ENCODE results near the gene TNNT3. TPM values are rescaled to one million over a fixed set of nuclear protein-coding genes. Genes with fewer than 3 reads are reported as not detected.

TNNT3 gene
- total and polyA plus RNA-seq, 2 experiments from 2014 or later: 2.7 to 3.8 TPM

DNA sequence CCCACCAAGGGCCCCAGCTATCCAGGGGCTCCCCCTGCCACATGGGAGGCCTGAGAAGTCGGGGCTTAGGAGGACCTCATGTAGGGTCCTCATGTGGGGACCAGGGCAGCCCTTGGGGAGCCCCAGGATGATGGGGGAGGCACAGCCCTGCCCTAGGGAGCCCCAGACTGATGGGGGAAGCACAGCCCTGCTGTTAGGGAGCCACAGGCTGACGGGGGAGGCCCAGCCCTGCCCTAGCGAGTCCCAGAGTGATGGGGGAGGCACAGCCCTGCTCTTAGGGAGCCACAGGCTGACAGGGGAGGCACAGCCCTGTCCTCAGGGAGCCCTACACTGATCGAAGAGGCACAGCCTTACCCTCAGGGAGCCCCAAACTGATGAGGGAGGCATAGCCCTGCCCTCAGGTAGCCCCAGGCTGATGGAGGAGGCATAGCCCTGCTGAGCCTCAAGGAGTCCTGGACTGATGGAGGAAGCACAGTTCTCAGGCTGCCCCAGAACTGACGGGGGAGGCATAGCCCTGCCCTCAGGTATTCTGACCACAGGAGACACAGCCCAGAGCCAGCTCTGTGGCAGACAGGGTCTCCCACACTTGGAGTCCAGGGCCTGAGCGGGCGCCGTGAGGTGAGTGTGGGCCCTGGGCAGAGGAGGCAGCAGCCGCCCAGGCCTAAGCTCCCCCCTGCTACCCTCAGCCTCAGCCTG lies 38.6 kb upstream of the TNNT3 start:
- no peaks in the 10 kb centered on the region for H3K36me3 ChIP-seq
- no peak overlapping the region for H3K4me3 ChIP-seq
- no peaks in the 10 kb centered on the region for H3K9me3 ChIP-seq (ENCODE audit: low read depth)
- TF ChIP-seq, protein P1, sequence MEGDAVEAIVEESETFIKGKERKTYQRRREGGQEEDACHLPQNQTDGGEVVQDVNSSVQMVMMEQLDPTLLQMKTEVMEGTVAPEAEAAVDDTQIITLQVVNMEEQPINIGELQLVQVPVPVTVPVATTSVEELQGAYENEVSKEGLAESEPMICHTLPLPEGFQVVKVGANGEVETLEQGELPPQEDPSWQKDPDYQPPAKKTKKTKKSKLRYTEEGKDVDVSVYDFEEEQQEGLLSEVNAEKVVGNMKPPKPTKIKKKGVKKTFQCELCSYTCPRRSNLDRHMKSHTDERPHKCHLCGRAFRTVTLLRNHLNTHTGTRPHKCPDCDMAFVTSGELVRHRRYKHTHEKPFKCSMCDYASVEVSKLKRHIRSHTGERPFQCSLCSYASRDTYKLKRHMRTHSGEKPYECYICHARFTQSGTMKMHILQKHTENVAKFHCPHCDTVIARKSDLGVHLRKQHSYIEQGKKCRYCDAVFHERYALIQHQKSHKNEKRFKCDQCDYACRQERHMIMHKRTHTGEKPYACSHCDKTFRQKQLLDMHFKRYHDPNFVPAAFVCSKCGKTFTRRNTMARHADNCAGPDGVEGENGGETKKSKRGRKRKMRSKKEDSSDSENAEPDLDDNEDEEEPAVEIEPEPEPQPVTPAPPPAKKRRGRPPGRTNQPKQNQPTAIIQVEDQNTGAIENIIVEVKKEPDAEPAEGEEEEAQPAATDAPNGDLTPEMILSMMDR (IDR thresholded peaks at IDR 0.05; ENCODE audit: low read depth, low read length): no peak
- H3K27ac ChIP-seq: no peak overlapping the region
- H3K4me1 ChIP-seq (ENCODE audit: low read depth): no peaks in the 10 kb centered on the region
- DNase-seq (ENCODE audit: low read depth in 1 of 2, low spot score in 1 of 2): no peak
- H3K27me3 ChIP-seq: no peaks in the 10 kb centered on the region

DNA sequence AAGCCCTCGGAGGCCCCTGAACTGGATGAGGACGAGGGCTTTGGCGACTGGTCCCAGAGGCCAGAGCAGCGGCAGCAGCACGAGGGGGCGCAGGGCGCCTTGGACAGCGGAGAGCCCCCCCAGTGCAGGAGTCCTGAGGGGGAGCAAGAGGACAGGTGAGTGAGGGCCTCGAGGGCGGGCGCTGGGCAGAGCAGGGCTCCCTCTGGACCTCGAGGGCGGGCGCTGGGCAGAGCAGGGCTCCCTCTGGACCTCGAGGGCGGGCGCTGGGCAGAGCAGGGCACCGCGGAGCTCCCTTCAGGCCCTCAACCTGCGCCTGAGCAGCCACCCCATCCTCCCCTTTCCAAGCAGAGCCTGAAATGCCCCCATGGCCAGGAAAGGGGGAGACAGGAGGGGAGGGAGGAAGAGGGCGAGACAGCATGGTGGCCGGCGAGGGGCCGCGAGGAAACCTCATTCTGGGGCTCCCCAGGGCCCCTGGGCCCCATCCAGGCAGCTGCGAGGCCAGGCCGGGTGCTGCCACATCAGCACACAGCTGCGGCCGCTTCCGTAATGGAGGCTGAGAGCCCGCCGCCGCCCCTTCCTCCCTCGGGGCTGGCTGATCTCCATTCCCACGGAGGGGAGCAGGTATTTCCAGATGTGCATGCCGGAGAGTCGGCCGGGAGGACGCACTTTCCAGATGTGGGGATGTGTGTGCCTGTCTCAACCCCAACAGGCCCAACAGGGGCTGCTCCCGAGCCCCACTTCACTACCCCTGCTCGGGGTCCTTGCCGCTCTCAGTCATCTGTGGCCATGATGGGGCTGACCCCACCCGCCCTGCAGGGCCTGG lies 37.9 kb upstream of the TNNT3 start:
- TF ChIP-seq, protein P1 (IDR thresholded peaks at IDR 0.05; ENCODE audit: low read depth, low read length): no peak
- Histone ChIP-seq H3K36me3 (no peaks in the 10 kb centered on the region), H3K9me3 (ENCODE audit: low read depth) (no peaks in the 10 kb centered on the region), H3K4me1 (ENCODE audit: low read depth) (no peaks in the 10 kb centered on the region), H3K27ac (no peak overlapping the region), H3K4me3 (no peak overlapping the region), H3K27me3 (no peaks in the 10 kb centered on the region)
- DNase-seq (ENCODE audit: low read depth in 1 of 2, low spot score in 1 of 2): no peak

DNA sequence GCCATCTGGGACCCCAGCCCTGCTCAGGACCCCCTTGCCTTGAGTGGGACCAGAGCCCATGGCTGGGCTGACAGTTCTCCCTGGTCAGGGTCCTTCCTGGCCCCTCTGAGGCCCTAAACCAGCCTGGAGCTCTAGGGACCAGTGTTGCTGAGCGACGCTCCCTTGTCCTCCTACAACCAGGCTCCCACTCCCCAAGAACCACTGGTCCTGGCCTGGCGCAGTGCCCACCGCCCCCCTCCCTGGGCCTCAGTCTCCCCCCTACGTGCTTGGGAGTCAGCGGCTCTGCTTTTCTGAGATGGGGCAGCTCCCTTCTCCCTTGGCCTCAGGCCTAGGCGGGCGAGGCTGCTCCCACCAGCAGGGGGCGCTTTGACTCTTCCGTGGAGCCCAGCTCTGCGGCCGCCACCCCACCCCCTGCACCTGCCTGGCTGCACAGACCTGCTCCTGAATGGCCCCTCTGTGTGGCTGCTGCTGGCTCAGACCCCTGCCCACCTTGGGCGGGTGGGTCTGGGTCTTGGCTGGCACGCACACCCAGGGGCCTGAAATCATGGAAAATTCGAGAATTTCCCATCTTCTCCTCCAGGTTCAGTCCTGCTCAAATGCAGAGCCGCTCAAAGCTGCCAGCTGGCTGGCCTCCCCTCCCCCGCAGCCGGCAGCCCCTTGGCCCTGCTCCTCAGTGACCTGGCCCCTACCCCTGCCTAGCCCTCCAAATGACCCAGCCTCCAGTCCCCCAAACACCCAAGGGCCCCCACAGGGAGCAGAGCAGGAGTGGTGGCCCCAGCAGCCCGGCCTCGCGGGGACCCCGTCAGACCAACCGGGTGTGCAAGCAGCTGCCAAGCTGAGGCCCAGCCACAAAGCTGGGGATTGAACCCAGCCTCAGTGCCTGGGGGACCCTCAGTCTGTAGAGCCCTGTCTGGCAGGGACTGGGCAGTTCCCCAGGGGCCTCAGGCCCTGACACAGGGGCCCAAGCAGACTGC lies 37.0 kb upstream of the TNNT3 start:
- H3K27me3 ChIP-seq: no peaks in the 10 kb centered on the region
- TF ChIP-seq, protein P1 (IDR thresholded peaks at IDR 0.05; ENCODE audit: low read depth, low read length): peak; percentile 91
- no peaks in the 10 kb centered on the region for H3K9me3 ChIP-seq (ENCODE audit: low read depth)
- no peak overlapping the region for H3K4me3 ChIP-seq
- H3K4me1 ChIP-seq (ENCODE audit: low read depth): no peaks in the 10 kb centered on the region
- peak; percentile 83 to 88 for DNase-seq (ENCODE audit: low read depth in 1 of 2, low spot score in 1 of 2)
- no peak overlapping the region for H3K27ac ChIP-seq
- H3K36me3 ChIP-seq: no peaks in the 10 kb centered on the region

DNA sequence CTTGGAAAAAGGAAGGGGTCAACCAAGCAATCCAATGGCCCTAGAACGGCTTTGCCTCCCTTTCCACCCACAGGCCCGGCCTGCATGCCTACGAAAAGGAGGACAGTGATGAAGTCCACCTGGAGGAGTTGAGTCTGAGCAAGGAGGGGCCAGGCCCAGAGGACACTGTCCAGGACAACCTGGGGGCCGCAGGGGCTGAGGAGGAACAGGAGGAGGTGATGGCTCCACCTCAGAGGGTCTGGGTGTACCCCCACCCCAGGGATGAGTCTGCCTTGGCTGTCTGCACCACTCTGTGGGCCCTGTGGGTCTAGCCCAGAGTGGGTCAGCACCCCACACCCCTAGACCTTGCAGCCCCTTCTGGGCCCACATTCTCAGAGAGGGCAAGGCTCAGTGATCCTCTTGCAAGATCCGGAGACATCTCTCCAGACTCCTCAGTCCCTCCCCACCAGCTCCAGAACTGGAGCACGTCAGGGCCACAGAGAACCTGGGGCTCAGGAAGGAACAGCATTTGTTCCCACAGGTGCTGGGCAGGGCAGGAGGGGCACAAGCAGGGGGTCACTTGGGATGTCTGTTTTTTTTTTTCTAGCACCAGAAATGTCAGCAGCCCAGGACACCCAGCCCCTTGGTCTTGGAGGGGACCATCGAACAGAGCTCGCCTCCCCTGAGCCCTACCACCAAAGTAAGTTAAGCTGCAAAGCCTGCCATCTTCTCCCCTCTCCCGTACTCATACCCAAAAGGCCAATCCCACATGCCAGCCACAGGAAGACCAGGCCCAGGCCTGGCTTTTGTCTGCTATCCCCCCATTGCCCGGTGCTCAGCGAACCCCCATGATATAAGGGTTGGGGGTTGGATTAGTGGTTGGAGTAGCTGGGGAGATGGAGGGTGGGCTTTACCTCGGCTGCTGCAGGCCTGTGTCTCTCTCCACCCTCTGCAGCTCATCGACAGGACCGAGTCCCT lies 35.9 kb upstream of the TNNT3 start:
- TF ChIP-seq, protein P1 (IDR thresholded peaks at IDR 0.05; ENCODE audit: low read depth, low read length): no peak
- H3K4me1 ChIP-seq (ENCODE audit: low read depth): no peaks in the 10 kb centered on the region
- no peak overlapping the region for H3K4me3 ChIP-seq
- no peak overlapping the region for H3K27ac ChIP-seq
- no peak for DNase-seq (ENCODE audit: low read depth in 1 of 2, low spot score in 1 of 2)
- no peaks in the 10 kb centered on the region for H3K9me3 ChIP-seq (ENCODE audit: low read depth)
- H3K27me3 ChIP-seq: no peaks in the 10 kb centered on the region
- no peaks in the 10 kb centered on the region for H3K36me3 ChIP-seq
